ENCODE data around the gene RBP2.
"Not testable (repeated sequence)": the region's sequence is repeated elsewhere in the genome, so short reads cannot be mapped to it uniquely, and the experiment has no call there.

Gene RBP2

DNA sequence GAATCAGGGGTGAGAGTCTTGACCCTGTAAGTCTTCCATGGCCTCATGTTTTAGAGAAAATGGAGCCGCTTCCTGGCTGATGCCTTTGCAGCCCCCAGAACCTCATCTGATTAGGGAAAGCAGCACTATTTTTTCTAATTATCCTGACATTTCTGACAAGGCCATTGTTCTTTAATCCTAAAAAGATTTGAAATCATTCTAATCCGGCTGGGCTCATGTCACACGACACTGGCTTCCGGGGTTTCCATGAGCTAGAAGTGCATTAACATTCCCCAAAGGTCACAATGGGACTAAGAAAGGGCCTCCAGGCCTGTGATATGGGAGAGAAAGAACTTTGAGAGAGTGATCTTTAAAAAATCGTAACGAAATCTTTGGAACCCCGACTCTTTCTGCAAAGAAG, 33.1 kb downstream of the RBP2 start:
- DNase-seq (ENCODE audit: low spot score) = no peak

- DNase-seq (ENCODE audit: low spot score) = no peak
Observed at GRCh38 chr3:139441656-139442055, 34.7 kb downstream of the RBP2 start.

GRCh38 chr3:139440639-139441556, 35.4 kb downstream of the RBP2 start:
- DNase-seq (ENCODE audit: low spot score) = no peak

- DNase-seq (ENCODE audit: low spot score) = no peak
Observed at GRCh38 chr3:139439278-139439677, 37.0 kb downstream of the RBP2 start.

GRCh38 chr3:139434764-139435307, 41.5 kb downstream of the RBP2 start:
- no peak for DNase-seq (ENCODE audit: low spot score)

DNA sequence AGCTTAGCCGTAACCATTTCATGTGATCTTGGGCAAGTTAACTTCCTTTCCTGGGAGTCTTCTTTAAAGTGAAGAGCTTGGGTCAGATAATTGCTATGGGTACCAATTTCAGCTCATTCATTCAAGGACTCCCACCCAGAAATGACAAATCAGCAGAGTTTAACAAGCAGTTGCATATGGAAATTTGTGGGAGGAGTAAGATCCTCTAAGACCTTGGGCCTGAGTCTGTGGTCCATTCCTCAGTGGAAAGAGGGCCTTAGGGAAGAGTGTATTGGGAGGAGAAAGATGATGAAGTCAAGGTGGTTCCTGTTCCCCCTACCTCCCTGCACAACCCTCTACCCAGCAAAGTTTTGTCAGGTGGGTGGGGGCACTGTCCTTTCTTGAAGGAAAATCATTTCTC, 42.1 kb downstream of the RBP2 start:
- no peak for DNase-seq (ENCODE audit: low spot score)

DNA sequence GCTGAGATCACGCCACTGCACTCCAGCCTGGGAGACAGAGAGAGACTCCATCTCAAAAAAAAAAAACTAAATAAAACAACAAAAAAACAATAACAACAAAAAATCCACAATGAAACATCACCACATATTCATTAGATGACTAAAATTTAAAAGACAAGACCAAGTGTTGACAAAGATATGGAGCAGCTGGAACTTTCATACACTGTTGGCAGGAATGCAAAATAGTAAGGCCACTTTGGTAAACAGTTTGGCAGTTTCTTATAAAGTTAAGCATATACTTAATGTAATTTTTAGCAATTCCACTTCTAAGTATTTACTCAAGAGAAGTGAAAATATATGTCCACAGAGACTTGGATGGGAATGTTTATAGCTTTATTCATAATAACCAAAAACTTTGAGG, 43.2 kb downstream of the RBP2 start:
- no peak for DNase-seq (ENCODE audit: low spot score)

DNA sequence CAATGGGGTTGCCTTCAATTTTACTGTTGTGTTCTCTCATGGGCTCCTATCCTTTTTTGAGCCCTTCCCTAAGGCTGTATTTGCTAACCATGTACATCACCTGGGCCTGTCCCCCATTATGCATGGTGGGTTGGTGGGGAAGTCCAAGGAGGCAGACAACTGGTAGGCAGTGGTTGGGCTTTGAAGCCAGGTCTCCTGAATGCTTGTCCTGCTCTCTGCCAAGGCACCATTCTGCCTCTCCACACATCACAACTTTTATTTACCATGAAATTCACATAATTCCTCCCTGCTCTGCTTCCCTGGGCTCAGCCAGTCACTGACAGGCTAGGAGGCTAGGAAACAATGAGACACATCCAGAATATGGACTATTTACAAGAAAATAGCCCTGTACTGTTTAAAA, 45.8 kb downstream of the RBP2 start:
- DNase-seq (ENCODE audit: low spot score) = no peak

- DNase-seq (ENCODE audit: low spot score) = peak; percentile 80
Observed at GRCh38 chr3:139427283-139428060, 48.8 kb downstream of the RBP2 start.

DNA sequence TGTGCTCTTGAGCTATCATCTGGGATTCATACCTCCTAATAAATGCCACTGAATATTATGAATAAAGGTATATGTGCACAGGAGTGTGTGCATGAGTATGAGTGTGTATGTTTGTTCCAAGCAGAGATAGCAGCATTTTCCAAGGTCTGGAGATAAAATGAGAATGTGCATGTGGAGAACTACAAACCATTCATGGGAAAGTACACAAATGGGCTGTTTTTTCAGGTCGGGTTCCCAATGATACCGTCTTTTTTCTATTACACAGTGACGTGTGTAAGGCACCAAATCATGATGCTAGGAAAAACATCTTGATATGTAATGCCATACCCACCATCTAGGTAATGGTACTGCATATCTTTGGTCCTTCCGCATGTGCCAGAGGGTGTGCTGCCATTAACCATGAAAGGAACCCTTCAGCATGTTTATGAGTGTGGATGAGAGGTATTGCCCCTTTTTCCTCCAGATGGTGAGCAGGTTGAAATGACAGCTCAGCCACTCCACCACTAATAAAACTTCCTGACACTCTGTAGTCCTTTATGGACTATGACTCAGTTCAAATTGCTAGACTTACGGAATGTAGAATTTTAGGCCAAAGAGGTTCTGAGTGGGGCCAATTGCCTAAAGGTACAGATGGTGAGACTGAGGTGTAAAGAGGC, 50.4 kb downstream of the RBP2 start:
- DNase-seq (ENCODE audit: low spot score) = no peak

GRCh38 chr3:139423232-139423631, 53.1 kb downstream of the RBP2 start:
- DNase-seq (ENCODE audit: low spot score) = no peak

DNA sequence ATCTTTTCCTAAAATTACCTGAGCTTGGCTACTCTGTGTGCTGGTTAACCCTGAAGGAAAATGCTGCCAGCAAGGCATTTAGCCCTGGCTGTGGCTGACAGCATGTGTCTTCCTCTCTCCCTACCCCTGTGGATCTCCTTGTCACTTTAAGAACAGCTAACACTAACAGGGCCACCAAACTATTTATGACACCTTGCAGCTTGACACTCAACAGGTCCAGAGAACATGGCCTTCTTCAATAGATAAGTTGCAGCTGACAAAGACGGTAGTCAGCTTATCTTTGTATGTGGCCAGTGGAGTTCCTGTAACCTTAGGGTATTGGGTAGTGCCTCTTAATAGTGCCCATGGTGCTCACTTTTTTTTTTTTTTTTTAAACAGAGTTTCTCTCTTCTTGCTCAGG, 54.9 kb downstream of the RBP2 start:
- DNase-seq (ENCODE audit: low spot score) = no peak

GRCh38 chr3:139421040-139421439, 55.3 kb downstream of the RBP2 start:
- no peak for DNase-seq (ENCODE audit: low spot score)

- DNase-seq (ENCODE audit: low spot score) = no peak
Observed at GRCh38 chr3:139418144-139418543, 58.2 kb downstream of the RBP2 start.

DNA sequence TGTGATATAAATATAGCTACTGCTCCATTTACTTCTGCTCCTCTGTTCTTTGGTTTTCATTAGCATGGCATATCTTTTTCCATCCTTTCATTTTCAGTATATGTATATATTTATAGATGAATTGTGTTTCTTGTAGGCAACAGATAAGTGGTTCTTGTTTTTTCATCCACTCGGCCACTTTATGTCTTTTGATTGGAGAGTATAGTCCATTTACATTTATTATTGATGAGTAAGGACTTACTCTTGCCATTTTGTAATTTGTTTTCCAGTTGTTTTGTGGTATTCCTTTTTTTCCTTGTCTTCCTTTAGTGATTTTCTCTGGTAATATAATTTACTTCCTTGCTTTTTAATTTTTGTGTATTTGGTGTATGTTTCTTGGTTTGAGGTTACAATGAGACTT, 60.0 kb downstream of the RBP2 start:
- no peak for DNase-seq (ENCODE audit: low spot score)

DNA sequence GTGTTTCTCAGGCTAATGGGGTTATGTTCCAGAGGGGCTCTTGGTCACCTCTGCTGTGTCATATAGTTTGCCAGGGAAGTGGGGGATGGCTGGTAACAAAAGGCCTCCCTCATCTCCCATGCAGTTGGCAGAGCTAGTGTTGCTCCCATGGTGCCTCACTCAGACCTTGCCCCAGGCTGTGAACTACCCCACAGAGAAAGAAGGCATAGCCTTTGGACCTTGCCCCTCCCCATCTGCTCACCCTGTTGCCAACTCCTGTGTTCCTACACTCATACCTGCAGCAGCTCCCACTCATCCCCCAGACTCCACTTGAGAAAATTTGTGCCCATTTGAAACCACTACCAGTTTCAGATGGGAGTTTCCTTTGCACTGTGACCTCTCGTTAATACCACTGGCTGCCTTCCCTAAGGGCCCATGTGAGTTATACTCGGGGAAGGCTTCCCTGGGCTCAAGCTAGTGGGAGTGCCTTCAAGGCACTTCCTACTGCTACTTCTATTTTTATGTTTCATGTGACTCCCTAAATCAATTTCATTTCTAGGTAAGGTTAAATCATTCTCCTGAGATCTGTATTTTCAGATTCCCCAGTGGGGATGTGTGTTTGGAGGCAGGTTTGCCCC, 61.6 kb downstream of the RBP2 start:
- peak; percentile 32 for DNase-seq (ENCODE audit: low spot score)

DNA sequence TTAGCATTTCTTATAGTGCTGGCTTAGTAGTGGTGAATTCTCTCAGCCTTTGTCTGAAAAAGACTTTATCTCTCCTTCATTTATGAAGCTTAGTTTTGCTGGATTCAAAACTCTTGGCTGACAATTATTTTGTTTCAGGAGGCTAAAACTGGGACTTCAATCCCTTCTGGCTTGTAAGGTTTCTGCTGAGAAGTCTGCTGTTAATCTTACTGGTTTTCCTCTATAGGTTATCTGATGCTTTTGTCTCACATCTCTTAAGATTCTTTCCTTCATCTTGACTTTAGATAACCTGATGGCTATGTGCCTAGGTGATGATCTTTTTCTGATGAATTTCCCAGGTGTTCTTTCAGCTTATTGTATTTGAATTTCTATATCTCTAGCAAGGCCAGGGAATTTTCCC, 63.4 kb downstream of the RBP2 start:
- DNase-seq (ENCODE audit: low spot score) = not testable (repeated sequence)
